ENCODE data around the gene CSRNP2.
"Not testable (repeated sequence)": the region's sequence is repeated elsewhere in the genome, so short reads cannot be mapped to it uniquely, and the experiment has no call there.

Gene CSRNP2

GRCh38 chr12:51021694-51022093, 61.7 kb downstream of the CSRNP2 start:
- DNase-seq (ENCODE audit: extremely low spot score): no peak
- ChIA-PET CTCF (interaction anchor here (0.8 to 1.5 kb wide), 5 partner anchors 19 to 320 kb away, joined by 3 read pairs; no protein-coding TSS in a partner anchor), POLR2A (interaction anchor here (0.5 to 0.8 kb wide), 2 partner anchors 11 to 340 kb away, joined by 3 read pairs; no protein-coding TSS in a partner anchor)
- TF ChIP-seq CTCF (IDR thresholded peaks at IDR 0.05; ENCODE audit: control extremely low read depth, extremely low read depth, low read depth, missing control alignments): no peak

- no peak for TF ChIP-seq CTCF (IDR thresholded peaks at IDR 0.05; ENCODE audit: control extremely low read depth, extremely low read depth, low read depth, missing control alignments)
- POLR2A ChIA-PET: no interaction called here
- no peak for DNase-seq (ENCODE audit: extremely low spot score)
- CTCF ChIA-PET: no interaction called here
These were observed 62.8 kb downstream of the CSRNP2 start for GRCh38 chr12:51020448-51021182.

- CTCF ChIA-PET: interaction anchor here (0.7 to 1.0 kb wide), 2 partner anchors 255 to 321 kb away, joined by 3 read pairs; no protein-coding TSS in a partner anchor
- DNase-seq (ENCODE audit: extremely low spot score): no peak
These were observed 63.5 kb downstream of the CSRNP2 start for GRCh38 chr12:51019927-51020326.

GRCh38 chr12:51018956-51019355, 64.4 kb downstream of the CSRNP2 start:
- ChIA-PET POLR2A (no interaction called here), CTCF (interaction anchor here (0.7 to 1.0 kb wide), 2 partner anchors 9 to 322 kb away, joined by 3 read pairs; no protein-coding TSS in a partner anchor)
- DNase-seq (ENCODE audit: extremely low spot score): no peak
- no peak for TF ChIP-seq CTCF (IDR thresholded peaks at IDR 0.05; ENCODE audit: control extremely low read depth, extremely low read depth, low read depth, missing control alignments)

More at GRCh38 chr12:51019927-51020326, 63.5 kb downstream of the CSRNP2 start:
- POLR2A ChIA-PET: no interaction called here
- TF ChIP-seq CTCF (IDR thresholded peaks at IDR 0.05; ENCODE audit: control extremely low read depth, extremely low read depth, low read depth, missing control alignments): no peak

GRCh38 chr12:51017452-51017851, 65.9 kb downstream of the CSRNP2 start:
- no peak for TF ChIP-seq CTCF (IDR thresholded peaks at IDR 0.05; ENCODE audit: control extremely low read depth, extremely low read depth, low read depth, missing control alignments)
- ChIA-PET CTCF (interaction anchor here (1.0 kb wide), 1 partner anchor 9 kb away, joined by 5 read pairs; the partner anchor contains the start of gene SLC11A2), POLR2A (no interaction called here)
- DNase-seq (ENCODE audit: extremely low spot score): no peak

GRCh38 chr12:51014467-51014866, 68.9 kb downstream of the CSRNP2 start:
- POLR2A ChIA-PET; CTCF ChIA-PET; DNase-seq (ENCODE audit: extremely low spot score): not testable (repeated sequence)

GRCh38 chr12:51013441-51013840, 70.0 kb downstream of the CSRNP2 start:
- DNase-seq (ENCODE audit: extremely low spot score): no peak
- TF ChIP-seq CTCF (IDR thresholded peaks at IDR 0.05; ENCODE audit: control extremely low read depth, extremely low read depth, low read depth, missing control alignments): no peak
- ChIA-PET CTCF (no interaction called here), POLR2A (no interaction called here)

All from GM10248 (cell line).